GM11168 (cell line): ENCODE results near the gene RAB7B.

Experiments
- in situ Hi-C: fragments of 300-500 bp; cut with MboI; formaldehyde crosslinking; loops from one replicate; pipeline ENCODE4 v1.12.0; 2022; ENCODE audit warnings: low sequenced_read_pairs; ENCODE audit not compliant: unreplicated experiment

Gene RAB7B

GRCh38 chr1:205959789-205960188, 43.4 kb downstream of the RAB7B start:
- in situ Hi-C loops, result no loop called here

GRCh38 chr1:205955499-205955898, 47.7 kb downstream of the RAB7B start:
- in situ Hi-C loops, result no loop called here

GRCh38 chr1:205954819-205955404, 48.3 kb downstream of the RAB7B start:
- in situ Hi-C loops, result no loop called here

- in situ Hi-C loops, result no loop called here
Observed at GRCh38 chr1:205951746-205952145, 51.4 kb downstream of the RAB7B start.

GRCh38 chr1:205950826-205951549, 52.2 kb downstream of the RAB7B start:
- in situ Hi-C loops, result no loop called here

GRCh38 chr1:205950280-205950679, 52.9 kb downstream of the RAB7B start:
- in situ Hi-C loops, result no loop called here

- in situ Hi-C loops, result no loop called here
Observed at GRCh38 chr1:205949753-205950152, 53.4 kb downstream of the RAB7B start.

- in situ Hi-C loops, result no loop called here
Observed at GRCh38 chr1:205948886-205949285, 54.3 kb downstream of the RAB7B start.

- in situ Hi-C loops, result no loop called here
Observed at GRCh38 chr1:205948039-205948438, 55.2 kb downstream of the RAB7B start.

GRCh38 chr1:205947024-205947423, 56.2 kb downstream of the RAB7B start:
- in situ Hi-C loops, result no loop called here

GRCh38 chr1:205945069-205945468, 58.1 kb downstream of the RAB7B start:
- in situ Hi-C loops, result no loop called here

- in situ Hi-C loops, result no loop called here
Observed at GRCh38 chr1:205944525-205944924, 58.7 kb downstream of the RAB7B start.

- in situ Hi-C loops, result no loop called here
Observed at GRCh38 chr1:205943245-205943644, 60.0 kb downstream of the RAB7B start, which contains the start of gene SLC26A9. Gene SLC26A9 (minus strand): TSS chr1:205943456. CDS start chr1:205935820, 7,636 bp downstream.

GRCh38 chr1:205942631-205943159, 60.5 kb downstream of the RAB7B start:
- in situ Hi-C loops, result no loop called here

GRCh38 chr1:205940710-205941109, 62.5 kb downstream of the RAB7B start:
- in situ Hi-C loops, result no loop called here

GRCh38 chr1:205939690-205940330, 63.4 kb downstream of the RAB7B start:
- in situ Hi-C loops, result no loop called here

GRCh38 chr1:205938682-205939081, 64.5 kb downstream of the RAB7B start:
- in situ Hi-C loops, result no loop called here

- in situ Hi-C loops, result no loop called here
Observed at GRCh38 chr1:205936846-205937586, 66.2 kb downstream of the RAB7B start.

- in situ Hi-C loops, result no loop called here
Observed at GRCh38 chr1:205936311-205936710, 66.9 kb downstream of the RAB7B start.

GRCh38 chr1:205935869-205936268, 67.3 kb downstream of the RAB7B start:
- in situ Hi-C loops, result no loop called here

- in situ Hi-C loops, result no loop called here
Observed at GRCh38 chr1:205934788-205935187, 68.4 kb downstream of the RAB7B start.
